Subcutaneous abdominal adipose tissue (tissue), 5 donors: Measurements from ENCODE around the gene RCL1.

Experiments
- H3K27ac ChIP-seq: one replicate; pipeline ENCODE4 v1.7.0; 2013; ENCODE audit warnings: low read depth, mild to moderate bottlenecking, inconsistent platforms, low read length, moderate library complexity
- H3K27me3 ChIP-seq, 5 donors: one replicate each; pipeline ENCODE4 v1.7.0; 2013; ENCODE audit warnings: low read length in 5 of 5, inconsistent platforms in 1 of 5; ENCODE audit not compliant: control insufficient read depth in 5 of 5, insufficient read depth in 4 of 5
- H3K36me3 ChIP-seq, 5 donors: one replicate each; pipeline ENCODE4 v1.7.0; 2013; ENCODE audit warnings: low read length in 5 of 5; ENCODE audit not compliant: control insufficient read depth in 5 of 5, insufficient read depth in 5 of 5
- H3K4me1 ChIP-seq, 5 donors: one replicate each; pipeline ENCODE4 v1.7.0; 2013; ENCODE audit warnings: low read length in 5 of 5, mild to moderate bottlenecking in 3 of 5, moderate library complexity in 1 of 5; ENCODE audit not compliant: control insufficient read depth in 5 of 5, insufficient read depth in 5 of 5
- H3K4me3 ChIP-seq, 5 donors: one replicate each; pipeline ENCODE4 v1.7.0; 2013; ENCODE audit warnings: low read length in 5 of 5, low read depth in 1 of 5
- H3K9ac ChIP-seq, 5 donors: one replicate each; pipeline ENCODE4 v1.7.0; 2013; ENCODE audit warnings: low read length in 5 of 5, mild to moderate bottlenecking in 4 of 5, moderate library complexity in 3 of 5
- H3K9me3 ChIP-seq, 5 donors: one replicate each; pipeline ENCODE4 v1.7.0; 2013; ENCODE audit warnings: low read length in 5 of 5; ENCODE audit not compliant: control insufficient read depth in 5 of 5
- donor health status: healthy.
- donor health status: healthy.
- donor health status: healthy.
- donor health status: healthy.
- donor health status: healthy.

Gene RCL1

DNA sequence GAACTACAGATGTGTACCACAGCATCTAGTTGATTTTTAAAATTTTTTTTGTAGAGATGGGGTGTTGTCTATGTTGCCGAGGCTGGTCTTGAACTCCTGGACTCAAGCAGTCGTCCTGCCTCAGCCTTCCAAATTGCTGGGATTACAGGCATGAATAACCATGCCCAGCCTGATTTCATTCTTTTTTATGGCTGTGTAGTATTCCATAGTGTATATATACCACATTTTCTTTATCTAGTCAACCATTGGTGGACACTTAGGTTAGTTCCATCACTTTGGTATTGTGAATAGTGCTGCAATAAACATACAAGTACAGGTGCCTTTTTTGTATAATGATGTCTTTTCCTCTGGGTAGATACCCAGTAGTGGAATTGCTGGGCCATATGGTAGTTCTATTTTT lies 3.8 kb downstream of the RCL1 start:
- H3K4me3 ChIP-seq = no peak overlapping the region
- H3K9me3 ChIP-seq = no peaks in the 10 kb centered on the region
- H3K36me3 ChIP-seq = no peaks in the 10 kb centered on the region
- no peak overlapping the region for H3K27ac ChIP-seq
- peaks cover 3 to 46% (median 42%) of the 10 kb centered on the region in 5 donors for H3K4me1 ChIP-seq
- H3K27me3 ChIP-seq = no peaks in the 10 kb centered on the region
- H3K9ac ChIP-seq = no peak overlapping the region

DNA sequence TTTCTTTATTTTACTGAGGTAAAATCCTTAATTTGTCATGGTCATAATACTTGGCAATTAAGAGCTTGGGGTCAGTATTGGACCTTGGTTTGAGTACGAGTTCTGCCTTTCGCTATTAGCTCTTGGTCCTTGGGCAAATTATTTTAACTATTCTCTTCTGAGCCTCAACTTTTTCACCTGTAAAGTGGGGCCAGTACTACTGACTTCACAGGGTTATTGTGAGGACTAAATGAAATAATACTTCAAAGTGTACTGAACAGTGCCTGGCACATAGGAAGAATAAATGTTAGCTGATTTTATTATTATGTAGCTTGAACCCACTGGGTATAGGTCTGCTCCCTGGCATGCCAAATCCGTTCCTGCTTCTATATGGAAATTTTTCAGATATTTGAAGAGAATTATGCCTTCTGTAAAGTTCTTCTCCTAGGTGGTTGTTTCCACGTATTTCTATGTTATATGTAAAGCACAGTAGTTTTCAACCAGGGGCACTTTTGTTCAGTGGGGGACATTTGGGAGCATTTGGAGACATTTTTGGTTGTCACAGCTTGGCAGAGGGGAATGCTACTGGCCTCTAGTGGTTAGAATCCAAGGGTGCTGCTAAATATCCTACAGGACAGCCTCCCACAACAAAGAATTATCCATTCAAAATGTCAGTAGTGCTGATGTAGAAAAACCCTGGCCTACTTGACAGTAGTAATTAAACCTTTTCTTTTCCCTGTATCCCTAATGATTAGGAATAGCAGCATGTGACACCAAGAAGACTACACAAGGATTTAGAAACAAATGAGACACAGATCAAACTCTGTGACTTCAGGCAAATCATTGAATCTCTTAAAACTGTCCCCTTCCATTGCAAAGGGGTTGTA lies 4.5 kb downstream of the RCL1 start:
- Histone ChIP-seq H3K4me1 (peaks cover 3 to 42% (median 38%) of the 10 kb centered on the region in 5 donors), H3K4me3 (no peak overlapping the region), H3K36me3 (no peaks in the 10 kb centered on the region), H3K27ac (peak overlapping the region; percentile 37), H3K27me3 (no peaks in the 10 kb centered on the region), H3K9me3 (no peaks in the 10 kb centered on the region), H3K9ac (peak overlapping the region in 1 of 5 donors; percentile 44)

DNA sequence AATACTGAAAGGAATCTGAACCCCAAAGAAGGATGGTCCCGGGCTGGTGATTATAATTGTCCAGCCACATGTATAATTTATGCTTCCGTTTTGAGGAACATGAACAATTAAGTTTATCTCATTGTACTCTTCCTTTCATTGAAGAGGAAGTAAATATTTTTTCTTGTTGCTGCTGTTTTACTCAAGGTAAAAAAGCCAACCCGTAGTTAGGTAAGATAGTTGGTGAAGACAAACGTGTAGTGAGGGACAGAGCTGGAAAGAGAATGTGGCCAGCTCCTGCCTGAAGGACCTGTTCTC lies 5.1 kb downstream of the RCL1 start:
- H3K27ac ChIP-seq = peak overlapping the region; percentile 37
- H3K9me3 ChIP-seq = no peaks in the 10 kb centered on the region
- peaks cover 3 to 40% (median 36%) of the 10 kb centered on the region in 5 donors for H3K4me1 ChIP-seq
- H3K36me3 ChIP-seq = no peaks in the 10 kb centered on the region
- no peak overlapping the region for H3K4me3 ChIP-seq
- no peaks in the 10 kb centered on the region for H3K27me3 ChIP-seq
- peak overlapping the region in 2 of 5 donors; percentile 44 to 54 for H3K9ac ChIP-seq

DNA sequence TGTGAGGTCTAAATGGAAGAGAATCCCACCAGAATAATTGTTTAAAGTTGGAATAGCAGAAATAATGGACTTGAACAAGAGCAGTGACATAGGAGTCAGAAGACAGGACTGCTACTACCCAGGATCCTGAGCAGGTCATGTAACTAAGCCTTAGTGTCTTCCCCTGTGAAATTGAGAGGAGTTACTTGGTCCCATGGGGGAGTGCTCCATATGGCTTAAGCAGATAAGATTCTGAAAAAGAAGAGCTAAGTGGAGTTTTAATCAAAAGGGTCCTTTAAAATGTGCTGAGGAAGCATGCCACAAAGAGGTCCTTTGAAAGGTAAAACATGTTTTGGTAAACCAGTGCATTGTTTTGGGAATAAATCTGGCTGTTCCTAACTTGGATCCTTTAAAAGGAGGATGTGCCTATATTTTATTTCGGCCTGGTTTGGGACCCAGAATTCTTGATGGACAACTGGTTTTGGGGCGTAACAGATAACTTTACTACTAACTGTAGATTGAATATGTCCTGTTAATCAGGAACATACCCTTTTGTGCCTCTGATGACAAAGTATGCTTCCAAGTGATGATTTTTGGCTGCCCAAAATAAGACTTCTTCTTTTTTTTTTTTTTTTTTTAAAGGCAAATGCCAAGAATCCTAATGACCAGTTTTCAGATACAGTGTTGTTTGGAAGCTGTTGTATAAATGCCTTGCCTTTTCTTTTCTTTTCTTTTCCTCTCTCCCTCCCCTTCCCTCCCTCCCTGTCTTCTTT lies 5.7 kb downstream of the RCL1 start:
- Histone ChIP-seq H3K27me3 (no peaks in the 10 kb centered on the region), H3K4me1 (peaks cover 3 to 39% (median 34%) of the 10 kb centered on the region in 5 donors), H3K27ac (peak overlapping the region; percentile 37), H3K36me3 (no peaks in the 10 kb centered on the region), H3K9me3 (no peaks in the 10 kb centered on the region), H3K9ac (peak overlapping the region in 2 of 5 donors; percentile 44 to 54), H3K4me3 (no peak overlapping the region)

DNA sequence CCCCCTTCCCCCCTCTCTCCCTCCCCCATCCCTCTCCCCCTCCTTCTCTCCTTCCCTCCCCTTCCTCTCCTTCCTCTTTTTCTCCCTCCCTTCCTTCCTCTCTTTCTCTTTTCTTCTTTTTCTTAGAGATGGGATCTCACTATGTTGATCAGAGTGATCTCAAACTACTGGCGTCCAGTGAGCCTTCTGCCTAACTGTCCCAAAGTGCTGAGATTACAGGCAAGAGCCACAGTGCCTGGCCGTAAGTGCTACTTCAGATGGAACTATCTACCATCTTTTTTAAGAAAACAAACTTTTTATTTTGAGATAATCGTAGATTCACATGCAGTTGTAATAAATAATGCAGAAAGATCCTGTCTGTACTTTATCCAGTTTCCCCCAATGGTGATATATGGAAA lies 6.3 kb downstream of the RCL1 start:
- H3K4me1 ChIP-seq = peaks cover 3 to 39% (median 34%) of the 10 kb centered on the region in 5 donors
- no peaks in the 10 kb centered on the region for H3K9me3 ChIP-seq
- H3K4me3 ChIP-seq = no peak overlapping the region
- H3K36me3 ChIP-seq = no peaks in the 10 kb centered on the region
- no peak overlapping the region for H3K9ac ChIP-seq
- peak overlapping the region; percentile 37 for H3K27ac ChIP-seq
- H3K27me3 ChIP-seq = no peaks in the 10 kb centered on the region

DNA sequence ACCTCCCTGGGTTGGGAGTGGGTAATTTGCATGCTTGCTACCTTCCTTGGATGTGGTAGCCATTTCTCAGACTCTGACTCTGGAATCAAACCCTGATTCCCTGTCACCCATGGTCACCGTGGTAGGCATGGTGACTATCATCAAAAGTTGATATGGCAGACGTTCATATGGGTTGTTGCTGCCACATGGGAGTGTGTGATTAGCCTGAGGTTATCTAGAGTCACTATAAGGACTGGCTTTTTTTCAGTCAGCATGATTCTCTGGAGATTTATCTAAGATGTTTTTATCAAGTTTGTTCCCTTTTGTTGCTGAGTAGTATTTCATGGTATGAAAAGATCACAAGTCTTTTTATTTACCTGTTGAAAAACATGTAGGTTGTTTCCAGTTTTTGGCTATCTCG lies 7.0 kb downstream of the RCL1 start:
- Histone ChIP-seq H3K9me3 (no peaks in the 10 kb centered on the region), H3K4me1 (peaks cover 3 to 36% (median 34%) of the 10 kb centered on the region in 5 donors), H3K9ac (no peak overlapping the region), H3K27me3 (no peaks in the 10 kb centered on the region), H3K36me3 (no peaks in the 10 kb centered on the region), H3K4me3 (no peak overlapping the region), H3K27ac (no peak overlapping the region)

DNA sequence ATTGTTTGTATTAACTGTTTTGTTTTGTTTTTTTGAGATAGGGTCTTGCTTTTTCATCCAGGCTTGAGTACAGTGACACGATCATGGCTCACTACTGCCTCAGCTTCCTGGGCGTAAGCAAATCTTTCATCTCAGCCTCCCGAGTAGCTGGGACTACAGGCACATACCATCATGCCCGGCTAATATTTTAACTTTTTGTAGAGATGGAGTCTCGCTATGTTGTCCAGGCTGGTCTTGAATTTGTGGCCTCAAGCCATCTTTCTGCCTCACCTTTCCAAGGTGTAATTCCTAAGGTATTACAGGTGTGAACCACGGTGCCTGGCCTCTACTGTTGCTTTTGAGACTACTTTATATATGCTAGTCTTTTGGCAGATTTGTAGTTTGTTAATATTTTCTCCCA lies 8.4 kb downstream of the RCL1 start:
- H3K27me3 ChIP-seq = no peaks in the 10 kb centered on the region
- peaks cover 0 to 3% (median 2%) of the 10 kb centered on the region in 5 donors for H3K9me3 ChIP-seq
- H3K4me3 ChIP-seq = no peak overlapping the region
- peaks cover 3 to 39% (median 35%) of the 10 kb centered on the region in 5 donors for H3K4me1 ChIP-seq
- no peaks in the 10 kb centered on the region for H3K36me3 ChIP-seq
- H3K27ac ChIP-seq = no peak overlapping the region
- H3K9ac ChIP-seq = no peak overlapping the region

DNA sequence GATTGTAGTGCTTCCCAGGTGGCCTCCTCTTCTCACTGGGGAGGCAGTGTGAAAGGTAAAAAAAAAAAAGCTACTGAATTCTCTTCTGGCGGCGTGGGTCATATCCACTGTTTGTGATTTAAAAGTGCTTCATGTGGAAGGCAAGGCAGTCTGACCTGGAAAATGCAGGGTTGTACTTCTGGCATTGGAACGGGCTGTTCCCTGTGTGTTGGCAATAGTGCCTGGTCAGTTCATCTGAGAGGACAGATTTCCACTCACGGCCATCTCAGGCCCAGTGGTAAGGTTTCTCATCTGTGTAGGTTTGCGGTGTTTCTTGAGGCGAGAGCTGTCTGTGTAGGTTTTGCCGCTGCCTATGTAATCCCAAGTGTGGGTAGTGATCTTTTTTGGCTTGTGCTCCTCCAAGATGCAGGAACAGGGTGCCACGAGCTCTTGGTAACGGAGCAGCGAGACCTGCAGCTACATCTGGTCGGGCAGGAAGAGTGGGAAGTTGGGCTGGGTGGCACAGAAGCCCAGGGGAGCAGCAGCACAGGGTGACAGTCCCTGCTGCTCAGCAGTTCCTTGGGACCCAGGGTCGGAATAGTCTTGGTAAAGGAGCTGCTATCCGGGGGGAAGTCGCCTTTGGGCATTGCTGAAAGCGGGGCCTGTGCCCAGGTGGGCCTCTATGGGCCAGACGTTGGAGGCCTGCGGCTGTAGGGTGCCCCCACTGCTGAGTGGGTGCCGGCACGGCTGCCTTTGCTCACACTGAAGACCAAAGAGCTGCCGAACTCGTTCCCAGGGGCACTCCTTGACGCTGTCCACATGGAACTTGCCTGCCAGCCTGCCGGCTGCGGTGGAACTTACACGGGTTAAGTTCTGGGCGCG lies 11.2 kb downstream of the RCL1 start:
- peak overlapping the region in 1 of 5 donors; percentile 17 for H3K9ac ChIP-seq
- H3K27ac ChIP-seq = no peak overlapping the region

DNA sequence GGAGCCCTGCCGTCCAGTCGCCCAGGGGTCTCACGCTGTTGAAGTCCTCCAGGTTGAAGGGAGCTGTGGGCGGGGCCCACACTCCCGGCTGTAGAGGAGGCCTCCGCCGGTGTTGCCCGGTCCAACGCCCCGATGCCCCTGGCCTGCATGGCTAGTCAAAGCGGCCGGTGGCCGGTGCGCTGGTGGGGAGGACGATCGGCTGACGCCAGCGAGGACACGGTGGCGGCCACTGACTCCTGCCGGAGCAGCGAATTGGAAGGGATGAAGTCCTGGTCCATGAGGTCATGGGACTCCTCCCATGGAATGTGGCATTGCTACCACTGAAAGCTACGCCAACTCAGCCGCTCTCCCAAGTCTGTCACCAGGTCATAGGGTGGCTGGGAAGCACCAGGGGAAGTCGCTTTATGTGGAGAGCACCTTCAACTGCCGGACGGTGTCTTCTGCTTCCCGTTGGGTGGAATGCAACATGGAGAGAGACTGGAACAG lies 11.8 kb downstream of the RCL1 start:
- H3K27ac ChIP-seq = no peak overlapping the region
- H3K27me3 ChIP-seq = no peaks in the 10 kb centered on the region
- H3K36me3 ChIP-seq = no peaks in the 10 kb centered on the region
- H3K4me3 ChIP-seq = no peak overlapping the region
- H3K9me3 ChIP-seq = peaks cover 0 to 12% (median 3%) of the 10 kb centered on the region in 5 donors
- no peak overlapping the region for H3K9ac ChIP-seq
- H3K4me1 ChIP-seq = peaks cover 0 to 19% (median 14%) of the 10 kb centered on the region in 5 donors

More for the DNA sequence above, 11.2 kb downstream of the RCL1 start:
- Histone ChIP-seq H3K36me3 (no peaks in the 10 kb centered on the region), H3K27me3 (no peaks in the 10 kb centered on the region), H3K4me1 (peaks cover 0 to 24% (median 20%) of the 10 kb centered on the region in 5 donors), H3K4me3 (no peak overlapping the region), H3K9me3 (peaks cover 0 to 12% (median 3%) of the 10 kb centered on the region in 5 donors)
